NT2/D1 (cell line): ENCODE results near the gene RAP2C.

ENCODE experiments used
- DNase-seq: peaks from one replicate; pipeline ENCODE4 v3.0.0-alpha.2; 2011; ENCODE audit warnings: low read depth, low spot score
- H3K27me3 ChIP-seq: 2 replicates; pipeline ENCODE4 v1.6.0; 2011; ENCODE audit warnings: mild to moderate bottlenecking; ENCODE audit not compliant: insufficient read length, insufficient read depth
- H3K36me3 ChIP-seq: 2 replicates; pipeline ENCODE4 v1.6.1; 2011; ENCODE audit warnings: mild to moderate bottlenecking, low read length, mixed read lengths; ENCODE audit not compliant: insufficient read depth, insufficient read length
- H3K4me1 ChIP-seq: 2 replicates; pipeline ENCODE4 v1.5.1; 2011; ENCODE audit not compliant: insufficient read depth, insufficient read length
- H3K4me3 ChIP-seq: 2 replicates; pipeline ENCODE4 v1.5.1; 2011; ENCODE audit warnings: low read depth; ENCODE audit not compliant: insufficient read length
- H3K9ac ChIP-seq: 2 replicates; pipeline ENCODE4 v1.6.0; 2011; ENCODE audit warnings: low read depth; ENCODE audit not compliant: insufficient read length
- H3K9me3 ChIP-seq: 2 replicates; pipeline ENCODE4 v1.5.1; 2011; ENCODE audit warnings: mild to moderate bottlenecking, low read length; ENCODE audit not compliant: insufficient read depth
- SUZ12 ChIP-seq: IDR thresholded peaks from 2 replicates; pipeline ENCODE4 v1.6.1; 2011; ENCODE audit not compliant: insufficient read length, insufficient read depth; ENCODE audit errors: extremely low read depth
- YY1 ChIP-seq: IDR thresholded peaks from 2 replicates; pipeline ENCODE4 v1.6.1; 2011; ENCODE audit not compliant: insufficient read length, insufficient read depth
- ZNF274 ChIP-seq: IDR thresholded peaks from 2 replicates; pipeline ENCODE4 v1.6.1; 2011; ENCODE audit warnings: mild to moderate bottlenecking, low read depth, low read length

RAP2C gene

GRCh38 chrX:132214518-132214917, 4.7 kb downstream of the RAP2C start:
- Histone ChIP-seq H3K9me3 (no peaks in the 10 kb centered on the region), H3K4me3 (no peak overlapping the region), H3K4me1 (no peaks in the 10 kb centered on the region), H3K27me3 (no peaks in the 10 kb centered on the region), H3K9ac (no peak overlapping the region), H3K36me3 (peaks cover 10% of the 10 kb centered on the region)
- no peak for DNase-seq
- no peak for TF ChIP-seq YY1
- no peak for TF ChIP-seq SUZ12
- TF ChIP-seq ZNF274 = no peak

DNA sequence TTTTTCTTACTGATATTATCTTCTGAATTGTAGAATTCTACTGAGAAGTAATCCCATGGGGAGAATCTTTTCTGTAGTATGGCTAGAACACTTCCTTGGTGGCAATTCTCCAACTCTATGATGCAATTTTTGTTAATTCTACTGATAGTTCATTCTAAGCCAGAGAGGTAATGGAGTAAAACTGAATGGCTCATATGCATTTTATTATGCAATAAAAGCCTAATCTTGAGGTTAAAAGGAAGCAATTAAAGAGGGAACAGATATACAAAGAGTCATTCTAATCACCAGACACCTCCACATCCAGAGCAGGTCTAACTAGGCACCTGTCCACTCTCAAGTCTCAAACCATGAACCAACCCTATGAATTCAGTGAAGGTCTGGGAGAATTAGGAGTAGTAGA, 9.7 kb downstream of the RAP2C start:
- no peak for DNase-seq

GRCh38 chrX:132208422-132208821, 10.8 kb downstream of the RAP2C start:
- H3K4me1 ChIP-seq = no peaks in the 10 kb centered on the region
- DNase-seq = no peak
- no peak overlapping the region for H3K4me3 ChIP-seq
- H3K9me3 ChIP-seq = peaks cover 4% of the 10 kb centered on the region; the same call in 1 of the 2 replicates
- no peak overlapping the region for H3K9ac ChIP-seq
- peaks cover 14% of the 10 kb centered on the region for H3K36me3 ChIP-seq
- no peak for TF ChIP-seq ZNF274
- TF ChIP-seq YY1 = no peak
- TF ChIP-seq SUZ12 = no peak
- H3K27me3 ChIP-seq = no peaks in the 10 kb centered on the region

More for the DNA sequence above, 9.7 kb downstream of the RAP2C start:
- Histone ChIP-seq H3K4me1 (no peaks in the 10 kb centered on the region), H3K9ac (no peak overlapping the region), H3K4me3 (no peak overlapping the region), H3K27me3 (no peaks in the 10 kb centered on the region), H3K9me3 (peaks cover 4% of the 10 kb centered on the region; the same call in 1 of the 2 replicates), H3K36me3 (peaks cover 15% of the 10 kb centered on the region)
- TF ChIP-seq ZNF274 (no peak), YY1 (no peak), SUZ12 (no peak)

GRCh38 chrX:132207996-132208395, 11.3 kb downstream of the RAP2C start:
- H3K9me3 ChIP-seq = peaks cover 4% of the 10 kb centered on the region; the same call in 1 of the 2 replicates
- DNase-seq = no peak
- no peak for TF ChIP-seq ZNF274
- TF ChIP-seq YY1 = no peak
- TF ChIP-seq SUZ12 = no peak
- no peak overlapping the region for H3K4me3 ChIP-seq
- no peak overlapping the region for H3K9ac ChIP-seq
- H3K4me1 ChIP-seq = no peaks in the 10 kb centered on the region
- H3K36me3 ChIP-seq = peaks cover 13% of the 10 kb centered on the region
- no peaks in the 10 kb centered on the region for H3K27me3 ChIP-seq

- Histone ChIP-seq H3K4me3 (no peak overlapping the region), H3K9ac (no peak overlapping the region), H3K4me1 (no peaks in the 10 kb centered on the region), H3K27me3 (no peaks in the 10 kb centered on the region), H3K36me3 (peaks cover 13% of the 10 kb centered on the region), H3K9me3 (peaks cover 4% of the 10 kb centered on the region; the same call in 1 of the 2 replicates)
- TF ChIP-seq SUZ12 (no peak), ZNF274 (no peak), YY1 (no peak)
- no peak for DNase-seq
Observed at GRCh38 chrX:132206259-132206658, 13.0 kb downstream of the RAP2C start.

GRCh38 chrX:132204629-132205028, 14.6 kb downstream of the RAP2C start:
- H3K9me3 ChIP-seq = peaks cover 4% of the 10 kb centered on the region; the same call in 1 of the 2 replicates
- no peak for DNase-seq
- no peak overlapping the region for H3K9ac ChIP-seq
- no peaks in the 10 kb centered on the region for H3K4me1 ChIP-seq
- no peak overlapping the region for H3K4me3 ChIP-seq
- TF ChIP-seq ZNF274 (no peak), YY1 (no peak), SUZ12 (no peak)
- H3K27me3 ChIP-seq = no peaks in the 10 kb centered on the region
- peaks cover 10% of the 10 kb centered on the region for H3K36me3 ChIP-seq

- no peak for DNase-seq
- TF ChIP-seq SUZ12 (no peak), ZNF274 (no peak), YY1 (no peak)
- H3K27me3 ChIP-seq = no peaks in the 10 kb centered on the region
- no peak overlapping the region for H3K9ac ChIP-seq
- no peak overlapping the region for H3K4me3 ChIP-seq
- H3K36me3 ChIP-seq = peaks cover 2% of the 10 kb centered on the region
- H3K4me1 ChIP-seq = no peaks in the 10 kb centered on the region
- no peaks in the 10 kb centered on the region for H3K9me3 ChIP-seq
Observed at GRCh38 chrX:132200976-132201375, 18.3 kb downstream of the RAP2C start.

DNA sequence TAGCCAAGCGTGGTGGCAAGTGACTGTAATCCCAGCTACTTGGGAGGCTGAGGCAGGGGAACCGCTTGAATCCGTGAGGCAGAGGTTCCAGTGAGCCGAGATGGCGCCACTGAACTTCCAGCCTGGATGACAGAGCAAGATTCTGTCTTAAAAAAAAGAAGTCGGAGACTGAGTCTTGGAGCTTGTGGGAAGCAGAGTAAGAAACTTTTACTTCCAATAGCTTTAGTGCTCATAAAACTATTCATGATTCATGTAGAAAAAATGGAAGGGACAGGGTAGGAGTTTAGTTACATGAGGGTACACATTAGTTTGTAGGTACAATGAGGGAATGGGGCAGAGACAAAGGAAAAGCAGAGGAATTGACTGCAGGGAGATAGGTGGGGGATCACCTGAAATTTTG, 19.3 kb downstream of the RAP2C start:
- H3K4me3 ChIP-seq = no peak overlapping the region
- no peaks in the 10 kb centered on the region for H3K27me3 ChIP-seq
- peaks cover 2% of the 10 kb centered on the region for H3K36me3 ChIP-seq
- TF ChIP-seq SUZ12 (no peak), ZNF274 (no peak), YY1 (no peak)
- no peak overlapping the region for H3K9ac ChIP-seq
- H3K4me1 ChIP-seq = no peaks in the 10 kb centered on the region
- no peaks in the 10 kb centered on the region for H3K9me3 ChIP-seq
- DNase-seq = no peak
